ENCODE results near the gene CYP26B1.

DNA sequence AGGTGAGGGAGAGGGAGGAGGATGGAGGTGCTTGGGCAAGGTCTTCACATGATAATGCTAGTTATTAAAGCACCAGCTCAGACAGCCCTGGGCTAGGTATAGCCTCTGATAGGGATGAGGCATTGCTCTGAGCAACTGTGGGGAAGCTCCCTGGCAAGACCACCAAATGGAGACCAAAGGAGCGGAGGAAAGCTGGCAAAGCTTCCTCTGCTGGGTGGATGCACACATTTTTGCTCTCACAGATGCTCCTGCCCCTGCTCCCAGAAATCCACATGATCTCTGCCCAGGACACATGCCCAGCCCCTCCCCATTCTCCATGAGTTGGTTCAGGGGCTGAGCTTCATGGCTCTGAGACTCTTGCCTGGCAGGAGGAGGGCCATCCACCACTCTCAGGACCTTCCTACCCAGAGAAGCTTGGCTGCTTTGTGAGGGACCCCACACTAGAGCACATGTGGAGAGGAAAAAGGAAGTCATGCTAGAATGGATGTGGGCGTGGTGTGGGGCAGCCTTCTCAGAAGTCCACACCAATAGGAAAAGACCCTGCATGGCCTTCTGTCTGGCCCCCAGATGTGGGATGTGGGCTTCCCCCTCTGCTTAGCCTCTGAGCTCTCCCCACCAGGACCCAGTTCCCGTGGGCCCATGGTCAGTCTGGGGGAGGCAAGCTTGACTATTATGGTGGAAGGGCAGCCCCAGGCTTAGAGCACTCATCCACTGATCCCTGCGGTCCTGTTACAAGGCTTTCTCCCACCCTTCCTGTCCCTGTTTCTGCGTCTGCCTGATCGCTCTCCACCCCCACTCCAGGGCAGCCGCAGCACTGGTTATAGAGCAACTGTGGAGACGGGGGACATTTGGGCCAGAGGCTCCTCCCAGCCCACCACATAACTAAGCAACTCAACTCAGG is 10.5 kb upstream of the CYP26B1 start:
- TF ChIP-seq NANOG (IDR thresholded peaks at IDR 0.05; ENCODE audit: insufficient read depth, low read depth, low read length, poor library complexity, severe bottlenecking) (no peak), POLR2AphosphoS5 (IDR thresholded peaks at IDR 0.05; ENCODE audit: low read depth, low read length) (no peak), YY1 (IDR thresholded peaks at IDR 0.05; ENCODE audit: low read depth, low read length) (no peak), SP2 (IDR thresholded peaks at IDR 0.05; ENCODE audit: low read length) (no peak), POLR2A (IDR thresholded peaks at IDR 0.05; ENCODE audit: control extremely low read depth in 1 of 2, low read depth in 2 of 2, low read length in 2 of 2) (no peak), RNF2 (IDR thresholded peaks at IDR 0.05; ENCODE audit: borderline replicate concordance, low read depth, low read length, missing control alignments, poor library complexity, severe bottlenecking) (no peak), CHD1 (IDR thresholded peaks at IDR 0.05; ENCODE audit: low read depth, low read length) (no peak), ZNF274 (IDR thresholded peaks at IDR 0.05; ENCODE audit: borderline replicate concordance, extremely low read depth, low read length) (no peak), TCF12 (IDR thresholded peaks at IDR 0.05; ENCODE audit: low read depth, low read length) (no peak), KDM1A (IDR thresholded peaks at IDR 0.05; ENCODE audit: borderline replicate concordance, low read length) (no peak), TAF1 (IDR thresholded peaks at IDR 0.05; ENCODE audit: low read depth, low read length) (no peak)
- TF ChIP-seq, protein P1, sequence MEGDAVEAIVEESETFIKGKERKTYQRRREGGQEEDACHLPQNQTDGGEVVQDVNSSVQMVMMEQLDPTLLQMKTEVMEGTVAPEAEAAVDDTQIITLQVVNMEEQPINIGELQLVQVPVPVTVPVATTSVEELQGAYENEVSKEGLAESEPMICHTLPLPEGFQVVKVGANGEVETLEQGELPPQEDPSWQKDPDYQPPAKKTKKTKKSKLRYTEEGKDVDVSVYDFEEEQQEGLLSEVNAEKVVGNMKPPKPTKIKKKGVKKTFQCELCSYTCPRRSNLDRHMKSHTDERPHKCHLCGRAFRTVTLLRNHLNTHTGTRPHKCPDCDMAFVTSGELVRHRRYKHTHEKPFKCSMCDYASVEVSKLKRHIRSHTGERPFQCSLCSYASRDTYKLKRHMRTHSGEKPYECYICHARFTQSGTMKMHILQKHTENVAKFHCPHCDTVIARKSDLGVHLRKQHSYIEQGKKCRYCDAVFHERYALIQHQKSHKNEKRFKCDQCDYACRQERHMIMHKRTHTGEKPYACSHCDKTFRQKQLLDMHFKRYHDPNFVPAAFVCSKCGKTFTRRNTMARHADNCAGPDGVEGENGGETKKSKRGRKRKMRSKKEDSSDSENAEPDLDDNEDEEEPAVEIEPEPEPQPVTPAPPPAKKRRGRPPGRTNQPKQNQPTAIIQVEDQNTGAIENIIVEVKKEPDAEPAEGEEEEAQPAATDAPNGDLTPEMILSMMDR (IDR thresholded peaks at IDR 0.05; ENCODE audit: control extremely low read depth in 1 of 3, insufficient read depth in 1 of 3, low read depth in 1 of 3, low read length in 3 of 3): no peak
- TF ChIP-seq, protein P2, sequence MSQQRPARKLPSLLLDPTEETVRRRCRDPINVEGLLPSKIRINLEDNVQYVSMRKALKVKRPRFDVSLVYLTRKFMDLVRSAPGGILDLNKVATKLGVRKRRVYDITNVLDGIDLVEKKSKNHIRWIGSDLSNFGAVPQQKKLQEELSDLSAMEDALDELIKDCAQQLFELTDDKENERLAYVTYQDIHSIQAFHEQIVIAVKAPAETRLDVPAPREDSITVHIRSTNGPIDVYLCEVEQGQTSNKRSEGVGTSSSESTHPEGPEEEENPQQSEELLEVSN (IDR thresholded peaks at IDR 0.05): no peak
- TF ChIP-seq, protein P3, sequence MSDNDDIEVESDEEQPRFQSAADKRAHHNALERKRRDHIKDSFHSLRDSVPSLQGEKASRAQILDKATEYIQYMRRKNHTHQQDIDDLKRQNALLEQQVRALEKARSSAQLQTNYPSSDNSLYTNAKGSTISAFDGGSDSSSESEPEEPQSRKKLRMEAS (IDR thresholded peaks at IDR 0.05): no peak

Measured in H1 (cell line).